Neural progenitor cell (in vitro differentiated cells): ENCODE data around the gene C12orf57. TPM values are rescaled to one million over a fixed set of nuclear protein-coding genes. Genes with fewer than 3 reads are reported as not detected.

Experiments used
- DNase-seq: peaks from one replicate; pipeline ENCODE4 v3.0.0-alpha.2; 2016; ENCODE audit warnings: low spot score
- H2AFZ ChIP-seq: fragments of 200-600 bp; sonication (generic); replicated peaks from 2 replicates; pipeline ENCODE4 v1.6.1; 2016; ENCODE audit warnings: antibody characterized with exemption
- H3F3A ChIP-seq: fragments of 200-600 bp; sonication (generic); 2 replicates; pipeline ENCODE4 v1.6.1; 2016; ENCODE audit warnings: antibody characterized with exemption, low read depth
- H3K27ac ChIP-seq: fragments of 200-600 bp; sonication (generic); 2 replicates; pipeline ENCODE4 v1.5.1; 2016; ENCODE audit warnings: mild to moderate bottlenecking
- H3K27me3 ChIP-seq: fragments of 200-600 bp; sonication (generic); 2 replicates; pipeline ENCODE4 v1.6.1; 2016; ENCODE audit warnings: mild to moderate bottlenecking, moderate library complexity
- H3K36me3 ChIP-seq: fragments of 200-600 bp; sonication (generic); 2 replicates; pipeline ENCODE4 v1.5.1; 2016
- H3K4me1 ChIP-seq: fragments of 200-600 bp; sonication (generic); 2 replicates; pipeline ENCODE4 v1.6.1; 2016; ENCODE audit warnings: mixed run types
- H3K4me2 ChIP-seq: fragments of 200-600 bp; sonication (generic); 2 replicates; pipeline ENCODE4 v1.6.1; 2016
- H3K4me3 ChIP-seq: fragments of 200-600 bp; sonication (generic); 2 replicates; pipeline ENCODE4 v1.5.1; 2016
- H3K79me2 ChIP-seq: fragments of 200-600 bp; sonication (generic); 2 replicates; pipeline ENCODE4 v1.6.1; 2016; ENCODE audit warnings: low read depth
- H3K9ac ChIP-seq: fragments of 200-600 bp; sonication (generic); 2 replicates; pipeline ENCODE4 v1.6.1; 2016
- H3K9me3 ChIP-seq: fragments of 200-600 bp; sonication (generic); 2 replicates; pipeline ENCODE4 v1.5.1; 2016; ENCODE audit warnings: low read depth
- H4K20me1 ChIP-seq: fragments of 200-600 bp; sonication (generic); 2 replicates; pipeline ENCODE4 v1.6.1; 2016; ENCODE audit warnings: low read depth
- H3K27ac Mint-ChIP-seq: 3 replicates; pipeline ENCODE4 v1.8.0; 2021; ENCODE audit warnings: mixed read lengths
- H3K27me3 Mint-ChIP-seq: 2 replicates; pipeline ENCODE4 v1.8.0; 2022; ENCODE audit warnings: low read depth, mild to moderate bottlenecking, inconsistent platforms, moderate library complexity, mixed read lengths; ENCODE audit not compliant: insufficient read depth
- H3K36me3 Mint-ChIP-seq: 3 replicates; pipeline ENCODE4 v1.8.0; 2021; ENCODE audit warnings: mixed read lengths
- H3K4me1 Mint-ChIP-seq: 3 replicates; pipeline ENCODE4 v1.8.0; 2021; ENCODE audit warnings: mixed read lengths
- H3K4me3 Mint-ChIP-seq: 3 replicates; pipeline ENCODE4 v1.8.0; 2021; ENCODE audit warnings: mild to moderate bottlenecking, moderate library complexity, mixed read lengths
- H3K9me3 Mint-ChIP-seq: 3 replicates; pipeline ENCODE4 v1.8.0; 2020; ENCODE audit warnings: mixed read lengths
- CTCF ChIP-seq: fragments of 200-600 bp; sonication (generic); IDR thresholded peaks from 2 replicates; pipeline ENCODE4 v1.5.1; 2017; ENCODE audit warnings: antibody characterized with exemption, mild to moderate bottlenecking
- EZH2 ChIP-seq: fragments of 200-600 bp; sonication (generic); IDR thresholded peaks from 2 replicates; pipeline ENCODE4 v1.6.1; 2017; ENCODE audit warnings: antibody characterized with exemption, mild to moderate bottlenecking, moderate library complexity
- EZH2phosphoT487 ChIP-seq: fragments of 200-600 bp; sonication (generic); IDR thresholded peaks from 2 replicates; pipeline ENCODE4 v1.6.1; 2017; ENCODE audit warnings: antibody characterized with exemption
- total RNA-seq: library from RNA; depleted of rRNA; stranded (reverse); fragments of >200 nt; gene quantifications from 2 replicates; pipeline ENCODE4 v1.2.3, GENCODE V29; 2015; ENCODE audit warnings: low replicate concordance

Gene C12orf57
- total RNA-seq, 1 donor from 2014 or later: 314 TPM

- DNase-seq: peak; percentile 48
- Histone ChIP-seq H3F3A (peaks cover 53% of the 10 kb centered on the region), H2AFZ (no peak overlapping the region), H3K4me3 (peak overlapping the region; percentile 91), H3K27ac (no peak overlapping the region), H3K36me3 (no peaks in the 10 kb centered on the region), H3K9me3 (no peaks in the 10 kb centered on the region), H3K79me2 (peaks cover 68% of the 10 kb centered on the region), H3K9ac (peak overlapping the region; percentile 85), H3K27me3 (no peaks in the 10 kb centered on the region), H3K4me2 (peak overlapping the region; percentile 85), H3K4me1 (peaks cover 40% of the 10 kb centered on the region), H4K20me1 (peaks cover 51% of the 10 kb centered on the region)
- H3K27ac Mint-ChIP-seq: peak overlapping the region; percentile 80
- TF ChIP-seq EZH2: no peak
- TF ChIP-seq CTCF: no peak
- no peak for TF ChIP-seq EZH2phosphoT487
- peaks cover 11% of the 10 kb centered on the region for H3K27me3 Mint-ChIP-seq
- H3K4me3 Mint-ChIP-seq: peak overlapping the region; percentile 98
- H3K4me1 Mint-ChIP-seq: peaks cover 73% of the 10 kb centered on the region
- peaks cover 16% of the 10 kb centered on the region for H3K36me3 Mint-ChIP-seq
- H3K9me3 Mint-ChIP-seq: no peaks in the 10 kb centered on the region
Observed at GRCh38 chr12:6928022-6928702, 15.7 kb upstream of the C12orf57 start.

GRCh38 chr12:6928703-6929407 lies 15.0 kb upstream of the C12orf57 start:
- peaks cover 53% of the 10 kb centered on the region for H4K20me1 ChIP-seq
- H3K4me1 ChIP-seq: peaks cover 40% of the 10 kb centered on the region
- Mint-ChIP-seq H3K4me3 (peak overlapping the region; percentile 98), H3K27me3 (peaks cover 9% of the 10 kb centered on the region), H3K9me3 (no peaks in the 10 kb centered on the region), H3K36me3 (peaks cover 18% of the 10 kb centered on the region), H3K4me1 (peaks cover 68% of the 10 kb centered on the region), H3K27ac (peak overlapping the region; percentile 80)
- peak overlapping the region; percentile 91 for H3K4me3 ChIP-seq
- no peak overlapping the region for H3K27ac ChIP-seq
- H3K36me3 ChIP-seq: no peaks in the 10 kb centered on the region
- H3K79me2 ChIP-seq: peaks cover 74% of the 10 kb centered on the region
- H3F3A ChIP-seq: peaks cover 53% of the 10 kb centered on the region
- no peak for DNase-seq
- H3K9ac ChIP-seq: peak overlapping the region; percentile 85
- H3K9me3 ChIP-seq: no peaks in the 10 kb centered on the region
- no peaks in the 10 kb centered on the region for H3K27me3 ChIP-seq
- no peak overlapping the region for H2AFZ ChIP-seq
- TF ChIP-seq EZH2 (no peak), CTCF (no peak), EZH2phosphoT487 (no peak)
- H3K4me2 ChIP-seq: peak overlapping the region; percentile 85

GRCh38 chr12:6929466-6930452 lies 14.1 kb upstream of the C12orf57 start:
- peaks cover 24% of the 10 kb centered on the region for H3K36me3 Mint-ChIP-seq
- TF ChIP-seq CTCF: no peak
- TF ChIP-seq EZH2: no peak
- TF ChIP-seq EZH2phosphoT487: no peak
- Histone ChIP-seq H3K9ac (peak overlapping the region; percentile 85), H3K4me1 (peaks cover 36% of the 10 kb centered on the region), H3K9me3 (no peaks in the 10 kb centered on the region), H3K27me3 (no peaks in the 10 kb centered on the region), H3K4me2 (peak overlapping the region; percentile 85), H3K79me2 (peaks cover 82% of the 10 kb centered on the region), H3K36me3 (no peaks in the 10 kb centered on the region), H2AFZ (no peak overlapping the region), H3K27ac (no peak overlapping the region), H3F3A (peaks cover 53% of the 10 kb centered on the region), H3K4me3 (peak overlapping the region; percentile 91), H4K20me1 (peaks cover 56% of the 10 kb centered on the region)
- peak overlapping the region; percentile 78 for H3K27ac Mint-ChIP-seq
- peaks cover 65% of the 10 kb centered on the region for H3K4me1 Mint-ChIP-seq
- no peak for DNase-seq
- no peaks in the 10 kb centered on the region for H3K9me3 Mint-ChIP-seq
- H3K4me3 Mint-ChIP-seq: peak overlapping the region; percentile 98
- peaks cover 8% of the 10 kb centered on the region for H3K27me3 Mint-ChIP-seq
